ENCODE data around the gene LZTS3.

- TF ChIP-seq EZH2 (IDR thresholded peaks at IDR 0.05; ENCODE audit: borderline replicate concordance): no peak
- TF ChIP-seq, protein P1, sequence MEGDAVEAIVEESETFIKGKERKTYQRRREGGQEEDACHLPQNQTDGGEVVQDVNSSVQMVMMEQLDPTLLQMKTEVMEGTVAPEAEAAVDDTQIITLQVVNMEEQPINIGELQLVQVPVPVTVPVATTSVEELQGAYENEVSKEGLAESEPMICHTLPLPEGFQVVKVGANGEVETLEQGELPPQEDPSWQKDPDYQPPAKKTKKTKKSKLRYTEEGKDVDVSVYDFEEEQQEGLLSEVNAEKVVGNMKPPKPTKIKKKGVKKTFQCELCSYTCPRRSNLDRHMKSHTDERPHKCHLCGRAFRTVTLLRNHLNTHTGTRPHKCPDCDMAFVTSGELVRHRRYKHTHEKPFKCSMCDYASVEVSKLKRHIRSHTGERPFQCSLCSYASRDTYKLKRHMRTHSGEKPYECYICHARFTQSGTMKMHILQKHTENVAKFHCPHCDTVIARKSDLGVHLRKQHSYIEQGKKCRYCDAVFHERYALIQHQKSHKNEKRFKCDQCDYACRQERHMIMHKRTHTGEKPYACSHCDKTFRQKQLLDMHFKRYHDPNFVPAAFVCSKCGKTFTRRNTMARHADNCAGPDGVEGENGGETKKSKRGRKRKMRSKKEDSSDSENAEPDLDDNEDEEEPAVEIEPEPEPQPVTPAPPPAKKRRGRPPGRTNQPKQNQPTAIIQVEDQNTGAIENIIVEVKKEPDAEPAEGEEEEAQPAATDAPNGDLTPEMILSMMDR (IDR thresholded peaks at IDR 0.05; ENCODE audit: poor library complexity): no peak
These were observed 7.0 kb upstream of the LZTS3 start for GRCh38 chr20:3180319-3180718.
